Upper lobe of left lung (tissue), 4 donors: Measurements from ENCODE around the gene CDH26.

Source experiments
- CTCF ChIP-seq, 6 experiments: fragments of 450-650 bp in 4 of 6; fragments of 200-600 bp in 2 of 6; sonication (generic) in 2 of 6; IDR thresholded peaks; one replicate each; pipeline ENCODE4 v1.5.1; 2016 to 2019; ENCODE audit warnings: antibody characterized with exemption in 6 of 6
- POLR2A ChIP-seq, 4 donors: fragments of 450-650 bp; IDR thresholded peaks; one replicate each; pipeline ENCODE4 v1.5.1; 2016 to 2017; ENCODE audit warnings: antibody characterized with exemption in 4 of 4, mild to moderate bottlenecking in 2 of 4
- POLR2AphosphoS5 ChIP-seq, 2 donors: sonication (generic); formaldehyde crosslinking; IDR thresholded peaks; one replicate each; pipeline ENCODE4 v1.5.1; 2017; ENCODE audit warnings: antibody characterized with exemption in 2 of 2

DNA sequence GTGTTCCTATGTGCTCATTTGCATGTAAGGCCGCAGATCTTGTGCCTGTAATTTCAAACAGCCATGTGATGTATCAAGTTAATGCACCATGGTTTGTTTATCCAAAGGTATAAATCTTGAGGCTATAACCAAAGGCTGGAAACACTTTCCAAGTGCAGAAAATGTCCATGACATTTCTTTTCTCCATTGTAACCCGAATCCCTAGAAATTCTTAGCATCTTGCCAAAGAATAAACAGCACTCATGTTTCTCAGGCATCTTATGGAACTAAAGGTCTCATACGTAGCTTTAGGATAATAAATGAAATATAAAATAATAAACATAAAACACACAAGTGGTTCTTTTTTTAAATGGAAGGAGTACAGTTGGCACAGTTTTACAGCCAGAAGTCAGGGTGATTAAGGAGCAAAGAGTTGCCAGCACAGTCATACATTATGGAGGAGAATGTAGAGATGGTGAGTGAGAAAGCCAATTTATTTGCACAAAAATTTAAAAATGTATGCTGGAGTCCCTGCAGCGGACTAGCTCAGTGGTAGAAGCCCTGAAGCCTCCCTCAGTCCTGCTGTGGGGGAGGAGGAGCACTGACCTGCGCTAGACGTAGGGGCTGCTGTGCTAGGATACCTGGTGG, 18.0 kb downstream of the CDH26 start:
- no peak for TF ChIP-seq CTCF (IDR thresholded peaks at IDR 0.05)
- no peak for TF ChIP-seq POLR2A (IDR thresholded peaks at IDR 0.05)
- no peak for TF ChIP-seq POLR2AphosphoS5 (IDR thresholded peaks at IDR 0.05)
